ENCODE results near the gene GNGT2.

The GNGT2 gene

GRCh38 chr17:49210158-49211029, at the start of gene GNGT2, which contains the start of gene ABI3:
Gene GNGT2 (minus strand): TSS chr17:49210574. CDS start chr17:49207422, 3,152 bp downstream.
Gene ABI3 (plus strand): TSS chr17:49210707. CDS start chr17:49210725, 18 bp downstream.
- H3K27ac ChIP-seq: no peak within 1 kb of the TSS
- H3K9me3 ChIP-seq: no peaks in the 10 kb centered on the region
- peaks cover 62% of the 10 kb centered on the region for H3K27me3 ChIP-seq
- peaks cover 0 to 8% of the 10 kb centered on the region in 2 experiments for H3K4me1 ChIP-seq (ENCODE audit: control insufficient read depth in 1 of 2, insufficient read depth in 1 of 2, low read depth in 1 of 2, low read length in 1 of 2)
- no peak within 1 kb of the TSS for H3K4me3 ChIP-seq (ENCODE audit: low read depth in 1 of 2, low read length in 1 of 2)
- no peak for TF ChIP-seq CTCF (IDR thresholded peaks at IDR 0.05)
- H3K36me3 ChIP-seq: no peaks in the 10 kb centered on the region

- no peak for TF ChIP-seq CTCF (IDR thresholded peaks at IDR 0.05)
- Histone ChIP-seq H3K27me3 (no peaks in the 10 kb centered on the region), H3K27ac (peak overlapping the region; percentile 87), H3K9me3 (no peaks in the 10 kb centered on the region), H3K36me3 (no peaks in the 10 kb centered on the region), H3K4me3 (ENCODE audit: low read depth in 1 of 2, low read length in 1 of 2) (peak overlapping the region; percentile 70 to 71), H3K4me1 (ENCODE audit: control insufficient read depth in 1 of 2, insufficient read depth in 1 of 2, low read depth in 1 of 2, low read length in 1 of 2) (peaks cover 29 to 41% of the 10 kb centered on the region in 2 experiments)
Observed at GRCh38 chr17:49259663-49260010, 49.3 kb upstream of the GNGT2 start.

- H3K27me3 ChIP-seq: no peaks in the 10 kb centered on the region
- no peak for TF ChIP-seq CTCF (IDR thresholded peaks at IDR 0.05)
- peak overlapping the region; percentile 51 for H3K27ac ChIP-seq
- H3K9me3 ChIP-seq: no peaks in the 10 kb centered on the region
- no peaks in the 10 kb centered on the region for H3K36me3 ChIP-seq
- H3K4me1 ChIP-seq (ENCODE audit: control insufficient read depth in 1 of 2, insufficient read depth in 1 of 2, low read depth in 1 of 2, low read length in 1 of 2): peaks cover 41 to 54% of the 10 kb centered on the region in 2 experiments
- no peak overlapping the region for H3K4me3 ChIP-seq (ENCODE audit: low read depth in 1 of 2, low read length in 1 of 2)
Observed at GRCh38 chr17:49258394-49258793, 48.0 kb upstream of the GNGT2 start.

- Histone ChIP-seq H3K36me3 (no peaks in the 10 kb centered on the region), H3K4me1 (ENCODE audit: control insufficient read depth in 1 of 2, insufficient read depth in 1 of 2, low read depth in 1 of 2, low read length in 1 of 2) (peaks cover 59 to 73% of the 10 kb centered on the region in 2 experiments), H3K9me3 (no peaks in the 10 kb centered on the region), H3K4me3 (ENCODE audit: low read depth in 1 of 2, low read length in 1 of 2) (peak overlapping the region in 1 of 2 experiments; percentile 36), H3K27ac (peak overlapping the region; percentile 68), H3K27me3 (no peaks in the 10 kb centered on the region)
- TF ChIP-seq CTCF (IDR thresholded peaks at IDR 0.05): no peak
Observed at GRCh38 chr17:49255125-49255524, 44.8 kb upstream of the GNGT2 start.

- Histone ChIP-seq H3K27me3 (no peaks in the 10 kb centered on the region), H3K9me3 (no peaks in the 10 kb centered on the region), H3K36me3 (no peaks in the 10 kb centered on the region), H3K27ac (peak overlapping the region; percentile 97), H3K4me3 (ENCODE audit: low read depth in 1 of 2, low read length in 1 of 2) (no peak overlapping the region), H3K4me1 (ENCODE audit: control insufficient read depth in 1 of 2, insufficient read depth in 1 of 2, low read depth in 1 of 2, low read length in 1 of 2) (peaks cover 51 to 67% of the 10 kb centered on the region in 2 experiments)
- TF ChIP-seq CTCF (IDR thresholded peaks at IDR 0.05): no peak
Observed at GRCh38 chr17:49254066-49254465, 43.7 kb upstream of the GNGT2 start.
